WTC11 (cell line): Measurements from ENCODE around the gene RRAGD.

ENCODE experiments used
- CREM ChIP-seq: sonication (generic); formaldehyde crosslinking; IDR thresholded peaks from 2 replicates; pipeline ENCODE4 v1.8.1; 2022; ENCODE audit warnings: mild to moderate bottlenecking, missing genetic modification reagents, moderate library complexity
- ELF4 ChIP-seq: sonication (generic); formaldehyde crosslinking; IDR thresholded peaks from 2 replicates; pipeline ENCODE4 v1.8.1; 2022; ENCODE audit warnings: low read depth, mild to moderate bottlenecking, moderate library complexity, missing genetic modification reagents
- ETV6 ChIP-seq: sonication (generic); formaldehyde crosslinking; IDR thresholded peaks from 2 replicates; pipeline ENCODE4 v1.8.1; 2022; ENCODE audit warnings: mild to moderate bottlenecking, missing genetic modification reagents
- TF ChIP-seq, protein P1 (sequence below): fragments of 200-600 bp; IDR thresholded peaks from 2 replicates; pipeline ENCODE4 v1.8.0; 2022; ENCODE audit warnings: antibody characterized with exemption
- TF ChIP-seq, protein P2 (sequence below): sonication (generic); formaldehyde crosslinking; conservative IDR thresholded peaks from 2 replicates; pipeline ENCODE4 v1.8.1; 2022; ENCODE audit warnings: mild to moderate bottlenecking, missing genetic modification reagents
- TF ChIP-seq, protein P3 (sequence below): fragments of 250-450 bp; sonication (Bioruptor Pico); conservative IDR thresholded peaks from 2 replicates; pipeline ENCODE4 v1.9.0; 2021; ENCODE audit warnings: mild to moderate bottlenecking

DNA sequence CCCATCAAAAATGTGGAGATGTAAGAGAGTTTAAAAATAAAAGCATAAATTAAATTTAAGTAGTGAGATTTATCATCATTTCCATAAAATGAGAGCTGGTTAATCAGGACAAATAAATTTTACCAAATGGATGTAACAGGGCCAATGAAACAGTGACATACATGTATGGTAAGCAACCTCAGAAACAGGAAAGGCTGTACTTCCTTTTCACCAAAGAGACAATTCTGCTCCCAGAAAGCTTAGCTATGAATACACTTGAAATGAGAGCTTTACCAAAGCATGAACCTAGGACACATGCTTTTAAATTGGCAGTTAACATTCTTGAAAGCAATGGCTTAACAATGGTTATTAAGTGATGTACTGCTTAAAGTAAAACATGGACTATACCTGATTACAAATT, 47.5 kb downstream of the RRAGD start:
- TF ChIP-seq, protein P1, sequence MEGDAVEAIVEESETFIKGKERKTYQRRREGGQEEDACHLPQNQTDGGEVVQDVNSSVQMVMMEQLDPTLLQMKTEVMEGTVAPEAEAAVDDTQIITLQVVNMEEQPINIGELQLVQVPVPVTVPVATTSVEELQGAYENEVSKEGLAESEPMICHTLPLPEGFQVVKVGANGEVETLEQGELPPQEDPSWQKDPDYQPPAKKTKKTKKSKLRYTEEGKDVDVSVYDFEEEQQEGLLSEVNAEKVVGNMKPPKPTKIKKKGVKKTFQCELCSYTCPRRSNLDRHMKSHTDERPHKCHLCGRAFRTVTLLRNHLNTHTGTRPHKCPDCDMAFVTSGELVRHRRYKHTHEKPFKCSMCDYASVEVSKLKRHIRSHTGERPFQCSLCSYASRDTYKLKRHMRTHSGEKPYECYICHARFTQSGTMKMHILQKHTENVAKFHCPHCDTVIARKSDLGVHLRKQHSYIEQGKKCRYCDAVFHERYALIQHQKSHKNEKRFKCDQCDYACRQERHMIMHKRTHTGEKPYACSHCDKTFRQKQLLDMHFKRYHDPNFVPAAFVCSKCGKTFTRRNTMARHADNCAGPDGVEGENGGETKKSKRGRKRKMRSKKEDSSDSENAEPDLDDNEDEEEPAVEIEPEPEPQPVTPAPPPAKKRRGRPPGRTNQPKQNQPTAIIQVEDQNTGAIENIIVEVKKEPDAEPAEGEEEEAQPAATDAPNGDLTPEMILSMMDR, result no peak
- no peak for TF ChIP-seq ELF4 (CRISPR knock-in tag)
- TF ChIP-seq, protein P2, sequence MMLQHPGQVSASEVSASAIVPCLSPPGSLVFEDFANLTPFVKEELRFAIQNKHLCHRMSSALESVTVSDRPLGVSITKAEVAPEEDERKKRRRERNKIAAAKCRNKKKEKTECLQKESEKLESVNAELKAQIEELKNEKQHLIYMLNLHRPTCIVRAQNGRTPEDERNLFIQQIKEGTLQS (CRISPR knock-in tag), result no peak
- TF ChIP-seq CREM (CRISPR knock-in tag), result no peak
- TF ChIP-seq ETV6 (CRISPR knock-in tag), result no peak
- TF ChIP-seq, protein P3, sequence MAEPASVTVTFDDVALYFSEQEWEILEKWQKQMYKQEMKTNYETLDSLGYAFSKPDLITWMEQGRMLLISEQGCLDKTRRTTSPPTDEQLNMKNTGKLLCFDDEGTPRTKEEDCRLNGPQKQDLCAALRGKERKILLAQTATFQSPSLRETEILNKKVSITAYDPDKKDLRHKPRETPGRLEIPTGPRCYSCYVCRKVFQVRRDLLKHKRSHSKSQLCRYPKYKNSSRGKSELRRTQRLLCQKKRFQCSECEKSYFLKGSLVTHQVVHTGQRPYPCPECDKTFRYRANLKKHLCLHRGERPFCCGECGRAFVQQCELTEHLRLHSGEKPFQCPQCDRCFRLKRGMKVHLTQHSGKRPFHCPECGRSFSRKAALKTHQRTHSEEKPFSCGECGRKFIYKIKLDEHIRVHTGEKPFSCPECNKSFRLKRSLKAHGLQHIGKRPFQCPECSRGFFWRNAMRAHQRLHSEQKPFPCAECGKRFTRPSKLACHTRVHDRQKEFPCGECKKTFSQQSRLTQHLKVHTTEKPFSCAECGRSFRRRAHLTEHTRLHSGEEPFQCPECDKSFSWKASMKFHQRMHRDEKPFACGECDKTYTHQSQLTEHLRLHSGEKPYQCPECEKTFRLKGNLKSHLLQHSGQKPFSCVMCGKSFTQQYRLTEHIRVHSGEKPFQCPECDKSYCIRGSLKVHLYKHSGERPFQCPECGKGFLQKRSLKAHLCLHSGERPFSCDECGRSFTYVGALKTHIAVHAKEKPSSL (CRISPR knock-in tag), result no peak
